Measurements from ENCODE around the gene CINP. TPM values are rescaled to one million over a fixed set of nuclear protein-coding genes. Genes with fewer than 3 reads are reported as not detected.

Gene CINP
- total and polyA plus RNA-seq, 2 of the 8 experiments (the other 6 are each of a cell fraction or from before 2014, with no cell fraction given) = 47.8 to 51.6 TPM

DNA sequence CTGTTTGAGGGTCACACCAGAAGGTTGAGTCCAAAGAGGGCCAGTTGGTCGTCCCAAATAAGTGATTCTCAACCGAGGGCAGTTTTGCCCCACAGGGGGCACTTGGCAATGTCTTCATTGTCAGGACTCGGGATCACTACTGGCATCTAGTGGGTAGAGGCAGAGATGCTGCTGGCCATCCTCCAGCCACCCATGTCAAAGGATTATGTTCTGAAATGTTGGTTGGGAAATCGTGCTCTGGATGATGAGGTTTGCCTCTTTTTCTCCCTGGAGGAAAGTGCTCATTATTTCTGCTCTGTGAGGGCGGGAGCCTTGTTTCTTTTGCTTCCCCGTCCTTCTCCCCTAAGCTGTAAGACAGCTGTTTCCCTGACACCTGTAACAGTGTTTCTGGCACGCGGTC lies 39.6 kb downstream of the CINP start:
- Histone ChIP-seq H4K20me1 (replicated peaks in 1 of 2; ENCODE audit: control insufficient read depth in 1 of 2, insufficient read depth in 2 of 2, low read length in 2 of 2) (peaks cover 0 to 3% of the 10 kb centered on the region in 2 experiments), H3K14ac (ENCODE audit: insufficient read length) (no peak overlapping the region), H3K79me2 (ENCODE audit: control insufficient read depth in 1 of 2, insufficient read depth in 2 of 2, low read length in 2 of 2) (no peaks in the 10 kb centered on the region; a peak in 1 of 4 replicates), H4K91ac (replicated peaks; ENCODE audit: insufficient read length, low read length) (no peak overlapping the region), H2BK15ac (ENCODE audit: low read length) (no peak overlapping the region), H2BK20ac (ENCODE audit: low read length) (no peak overlapping the region), H2AK5ac (ENCODE audit: low read depth, low read length) (no peak overlapping the region), H3K27me3 (replicated peaks in 1 of 4; ENCODE audit: control insufficient read depth in 3 of 4, extremely low read depth in 1 of 4, insufficient read depth in 3 of 4, low read length in 3 of 4) (no peaks in the 10 kb centered on the region), H3K23me2 (ENCODE audit: low read depth, low read length) (peaks cover 10% of the 10 kb centered on the region), H3K36me3 (ENCODE audit: control insufficient read depth in 2 of 4, insufficient read depth in 4 of 4, low read length in 3 of 4) (peaks cover 0 to 3% (median 2%) of the 10 kb centered on the region in 4 experiments; a peak in 3 of 8 replicates), H3K79me1 (ENCODE audit: low read depth, low read length) (no peaks in the 10 kb centered on the region; the same call in 1 of the 2 replicates), H4K8ac (ENCODE audit: extremely low read depth, insufficient read depth, low read length) (no peak overlapping the region), H2BK12ac (ENCODE audit: low read depth, low read length) (no peak overlapping the region), H2BK120ac (replicated peaks; ENCODE audit: low read depth, low read length) (no peak overlapping the region), H3K4me1 (replicated peaks in 1 of 4; ENCODE audit: control insufficient read depth in 3 of 4, insufficient read depth in 4 of 4, low read length in 3 of 4) (peaks cover 0 to 5% (median 3%) of the 10 kb centered on the region in 4 experiments; a peak in 4 of 7 replicates), H3K18ac (ENCODE audit: extremely low read depth, low read length) (no peak overlapping the region), H3K4ac (replicated peaks; ENCODE audit: insufficient read length, low read depth, low read length) (no peak overlapping the region), H3K27ac (ENCODE audit: low read depth, low read length) (no peak overlapping the region), H2BK5ac (ENCODE audit: low read depth, low read length) (no peak overlapping the region), H3K9me3 (ENCODE audit: insufficient read depth in 2 of 2, low read depth in 1 of 2, low read length in 1 of 2) (no peaks in the 10 kb centered on the region), H2AFZ (ENCODE audit: low read length) (no peak overlapping the region), H3K56ac (replicated peaks; ENCODE audit: insufficient read length, low read depth, low read length) (no peak overlapping the region), H3K4me2 (ENCODE audit: insufficient read depth in 1 of 2, low read depth in 2 of 2, low read length in 2 of 2) (no peak overlapping the region), H4K5ac (ENCODE audit: insufficient read length, low read depth, low read length) (no peak overlapping the region), H3K4me3 (ENCODE audit: extremely low read depth in 1 of 4, insufficient read depth in 2 of 4, low read depth in 3 of 4, low read length in 4 of 4) (no peak overlapping the region), H3K9ac (replicated peaks in 1 of 4; ENCODE audit: extremely low read depth in 1 of 4, low read depth in 3 of 4, low read length in 3 of 4) (no peak overlapping the region), H3K23ac (ENCODE audit: insufficient read length) (no peak overlapping the region)
- ChIA-PET POLR2A (ENCODE audit: partially characterized antibody) (no interaction called here), CTCF (ENCODE audit: partially characterized antibody) (interaction anchor here (0.6 to 3.7 kb wide), 10 partner anchors 9 to 659 kb away, joined by 3 to 22 read pairs (median 4); no protein-coding TSS in a partner anchor)
- 61% methylated on average over 8 of the region's 8 CpGs; no CpG with 5 or more reads in 1 of the 2 experiments for WGBS, 2 experiments (ENCODE audit: extremely low coverage in 1 of 2, insufficient coverage in 1 of 2, insufficient read length in 1 of 2, insufficient replicate concordance in 2 of 2, low coverage in 1 of 2, low lambda C conversion rate in 2 of 2, missing lambda C conversion rate in 1 of 2)
- DNase-seq (ENCODE audit: low read depth in 1 of 2, low spot score in 2 of 2) (no peak), FAIRE-seq (no peak)
- peak; percentile 67 to 86 (median 80) for TF ChIP-seq CTCF (IDR thresholded peaks at IDR 0.05; ENCODE audit: control extremely low read depth in 1 of 3, insufficient read depth in 1 of 3, low read depth in 1 of 3, low read length in 3 of 3)
- no peak for TF ChIP-seq RFX5 (IDR thresholded peaks at IDR 0.05; ENCODE audit: borderline replicate concordance, low read depth, low read length)
- peak; percentile 53 to 66 for TF ChIP-seq RAD21 (IDR thresholded peaks at IDR 0.05 in 1 of 2, conservative IDR thresholded peaks at IDR 0.05 in 1 of 2; ENCODE audit: low read depth in 2 of 2, low read length in 2 of 2)
